Neural cell (in vitro differentiated cells): ENCODE results near the gene SPAG16. TPM values are rescaled to one million over a fixed set of nuclear protein-coding genes. Genes with fewer than 3 reads are reported as not detected.

Experiments used
- H2AFZ ChIP-seq: fragments of 200-600, 300-800 bp; sonication (generic), shearing (Covaris generic); 2 replicates; pipeline ENCODE4 v1.6.0; 2014; ENCODE audit warnings: low read depth, mild to moderate bottlenecking, antibody characterized with exemption, low read length, moderate library complexity
- H3F3A ChIP-seq: fragments of 200-600 bp; shearing (Covaris generic); 2 replicates; pipeline ENCODE4 v1.6.1; 2016; ENCODE audit warnings: mild to moderate bottlenecking, moderate library complexity, mixed read lengths, antibody characterized with exemption, low read length; ENCODE audit not compliant: insufficient read depth, poor library complexity, severe bottlenecking
- H3K27ac ChIP-seq: fragments of 200-600, 300-800 bp; sonication (generic), shearing (Covaris generic); 2 replicates; pipeline ENCODE4 v1.5.1; 2014; ENCODE audit warnings: mild to moderate bottlenecking, low read length, moderate library complexity
- H3K27me3 ChIP-seq: fragments of 300-800, 200-600 bp; sonication (generic), shearing (Covaris generic); 2 replicates; pipeline ENCODE4 v1.6.0; 2014; ENCODE audit warnings: mild to moderate bottlenecking, low read depth, low read length, moderate library complexity; ENCODE audit not compliant: insufficient read depth
- H3K36me3 ChIP-seq: fragments of 300-800, 200-600 bp; sonication (generic), shearing (Covaris generic); 2 replicates; pipeline ENCODE4 v1.5.1; 2014; ENCODE audit warnings: mild to moderate bottlenecking, antibody characterized with exemption, low read length, moderate library complexity; ENCODE audit not compliant: insufficient read depth
- H3K4me2 ChIP-seq: fragments of 300-800, 200-600 bp; sonication (generic), shearing (Covaris generic); 2 replicates; pipeline ENCODE4 v1.6.0; 2014; ENCODE audit warnings: mild to moderate bottlenecking, low read length
- H3K4me3 ChIP-seq: fragments of 300-800, 200-600 bp; sonication (generic), shearing (Covaris generic); 2 replicates; pipeline ENCODE4 v1.5.1; 2014; ENCODE audit warnings: mild to moderate bottlenecking, low read length, moderate library complexity
- H3K79me2 ChIP-seq: fragments of 200-600 bp; shearing (Covaris generic); replicated peaks from 2 replicates; pipeline ENCODE4 v1.6.0; 2014; ENCODE audit warnings: mild to moderate bottlenecking, low read length, moderate library complexity; ENCODE audit not compliant: insufficient read depth
- H3K9ac ChIP-seq: fragments of 300-800, 200-600 bp; sonication (generic), shearing (Covaris generic); 2 replicates; pipeline ENCODE4 v1.6.1; 2016; ENCODE audit warnings: mild to moderate bottlenecking, low read length, mixed read lengths
- H3K9me2 ChIP-seq: fragments of 200-600 bp; shearing (Covaris generic); 2 replicates; pipeline ENCODE4 v1.6.1; 2016; ENCODE audit warnings: mild to moderate bottlenecking, low read length, mixed read lengths; ENCODE audit not compliant: insufficient read depth
- H3K9me3 ChIP-seq: fragments of 200-600, 300-800 bp; sonication (generic), shearing (Covaris generic); 2 replicates; pipeline ENCODE4 v1.6.1; 2016; ENCODE audit warnings: mild to moderate bottlenecking, mixed run types, low read length, moderate library complexity, mixed read lengths
- H4K20me1 ChIP-seq: fragments of 200-600 bp; shearing (Covaris generic); 2 replicates; pipeline ENCODE4 v1.6.1; 2016; ENCODE audit warnings: mild to moderate bottlenecking, mixed run types; ENCODE audit not compliant: insufficient read depth
- EP300 ChIP-seq: fragments of 450-650 bp; conservative IDR thresholded peaks from 2 replicates; pipeline ENCODE4 v1.6.1; 2014; ENCODE audit warnings: antibody characterized with exemption, mild to moderate bottlenecking, moderate library complexity; ENCODE audit not compliant: poor library complexity, severe bottlenecking
- EZH2 ChIP-seq: fragments of 200-600, 300-800 bp; shearing (Covaris generic), sonication (generic); IDR thresholded peaks from 2 replicates; pipeline ENCODE4 v1.6.1; 2014; ENCODE audit warnings: antibody characterized with exemption, low read length, borderline replicate concordance, mild to moderate bottlenecking; ENCODE audit not compliant: insufficient read depth, poor library complexity, severe bottlenecking
- MXI1 ChIP-seq: fragments of 450-650 bp; conservative IDR thresholded peaks from 2 replicates; pipeline ENCODE4 v1.6.1; 2014; ENCODE audit warnings: antibody characterized with exemption, mild to moderate bottlenecking; ENCODE audit not compliant: poor library complexity, severe bottlenecking
- POLR2AphosphoS5 ChIP-seq: IDR thresholded peaks from 2 replicates; pipeline ENCODE4 v1.6.1; 2012
- RAD21 ChIP-seq: fragments of 450-650 bp; conservative IDR thresholded peaks from 2 replicates; pipeline ENCODE4 v1.6.1; 2014; ENCODE audit warnings: antibody characterized with exemption, mild to moderate bottlenecking, moderate library complexity
- SMC3 ChIP-seq: fragments of 450-650 bp; conservative IDR thresholded peaks from 2 replicates; pipeline ENCODE4 v1.6.1; 2014; ENCODE audit warnings: antibody characterized with exemption, mild to moderate bottlenecking, moderate library complexity; ENCODE audit not compliant: poor library complexity
- TAF1 ChIP-seq: IDR thresholded peaks from 2 replicates; pipeline ENCODE4 v1.6.1; 2012; ENCODE audit warnings: low read depth
- polyA plus RNA-seq: library from polyadenylated mRNA; depleted of rRNA; stranded (reverse); fragments of >200 nt; gene quantifications from 2 replicates; pipeline ENCODE4 v1.2.3, GENCODE V29; 2014
- TF ChIP-seq, protein P1 (sequence below): IDR thresholded peaks from 2 replicates; pipeline ENCODE4 v1.6.1; 2012; ENCODE audit warnings: borderline replicate concordance
- TF ChIP-seq, protein P2 (sequence below): fragments of 450-650 bp; IDR thresholded peaks from 2 replicates; pipeline ENCODE4 v1.5.1; 2014; ENCODE audit warnings: antibody characterized with exemption, mild to moderate bottlenecking, moderate library complexity; ENCODE audit not compliant: poor library complexity, severe bottlenecking

SPAG16 gene
- polyA plus RNA-seq, 1 donor from 2014 or later: 75.4 TPM

DNA sequence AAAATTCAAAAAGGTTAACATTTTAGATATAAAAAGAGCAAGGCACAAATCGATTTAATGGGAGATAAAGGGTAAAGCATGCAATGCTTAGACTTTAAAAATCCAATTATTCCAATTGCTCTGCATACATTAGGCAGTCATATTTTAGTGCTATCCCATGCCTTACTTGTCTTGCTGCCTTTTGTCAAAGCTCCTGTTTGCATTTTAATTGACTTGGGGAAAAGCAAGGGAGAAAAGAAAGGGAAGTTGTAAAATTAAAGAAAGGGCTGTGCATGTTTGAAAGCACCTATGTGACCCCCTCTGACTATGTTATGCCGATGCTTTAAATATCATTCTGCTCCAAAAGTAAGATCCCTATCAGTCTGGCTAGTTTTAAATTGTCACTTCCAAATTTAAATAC is 932.9 kb downstream of the SPAG16 start:
- TF ChIP-seq MXI1 (no peak), TAF1 (no peak), EZH2 (no peak), SMC3 (no peak), RAD21 (no peak), POLR2AphosphoS5 (no peak), EP300 (no peak)
- TF ChIP-seq, protein P1, sequence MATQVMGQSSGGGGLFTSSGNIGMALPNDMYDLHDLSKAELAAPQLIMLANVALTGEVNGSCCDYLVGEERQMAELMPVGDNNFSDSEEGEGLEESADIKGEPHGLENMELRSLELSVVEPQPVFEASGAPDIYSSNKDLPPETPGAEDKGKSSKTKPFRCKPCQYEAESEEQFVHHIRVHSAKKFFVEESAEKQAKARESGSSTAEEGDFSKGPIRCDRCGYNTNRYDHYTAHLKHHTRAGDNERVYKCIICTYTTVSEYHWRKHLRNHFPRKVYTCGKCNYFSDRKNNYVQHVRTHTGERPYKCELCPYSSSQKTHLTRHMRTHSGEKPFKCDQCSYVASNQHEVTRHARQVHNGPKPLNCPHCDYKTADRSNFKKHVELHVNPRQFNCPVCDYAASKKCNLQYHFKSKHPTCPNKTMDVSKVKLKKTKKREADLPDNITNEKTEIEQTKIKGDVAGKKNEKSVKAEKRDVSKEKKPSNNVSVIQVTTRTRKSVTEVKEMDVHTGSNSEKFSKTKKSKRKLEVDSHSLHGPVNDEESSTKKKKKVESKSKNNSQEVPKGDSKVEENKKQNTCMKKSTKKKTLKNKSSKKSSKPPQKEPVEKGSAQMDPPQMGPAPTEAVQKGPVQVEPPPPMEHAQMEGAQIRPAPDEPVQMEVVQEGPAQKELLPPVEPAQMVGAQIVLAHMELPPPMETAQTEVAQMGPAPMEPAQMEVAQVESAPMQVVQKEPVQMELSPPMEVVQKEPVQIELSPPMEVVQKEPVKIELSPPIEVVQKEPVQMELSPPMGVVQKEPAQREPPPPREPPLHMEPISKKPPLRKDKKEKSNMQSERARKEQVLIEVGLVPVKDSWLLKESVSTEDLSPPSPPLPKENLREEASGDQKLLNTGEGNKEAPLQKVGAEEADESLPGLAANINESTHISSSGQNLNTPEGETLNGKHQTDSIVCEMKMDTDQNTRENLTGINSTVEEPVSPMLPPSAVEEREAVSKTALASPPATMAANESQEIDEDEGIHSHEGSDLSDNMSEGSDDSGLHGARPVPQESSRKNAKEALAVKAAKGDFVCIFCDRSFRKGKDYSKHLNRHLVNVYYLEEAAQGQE: no peak
- TF ChIP-seq, protein P2, sequence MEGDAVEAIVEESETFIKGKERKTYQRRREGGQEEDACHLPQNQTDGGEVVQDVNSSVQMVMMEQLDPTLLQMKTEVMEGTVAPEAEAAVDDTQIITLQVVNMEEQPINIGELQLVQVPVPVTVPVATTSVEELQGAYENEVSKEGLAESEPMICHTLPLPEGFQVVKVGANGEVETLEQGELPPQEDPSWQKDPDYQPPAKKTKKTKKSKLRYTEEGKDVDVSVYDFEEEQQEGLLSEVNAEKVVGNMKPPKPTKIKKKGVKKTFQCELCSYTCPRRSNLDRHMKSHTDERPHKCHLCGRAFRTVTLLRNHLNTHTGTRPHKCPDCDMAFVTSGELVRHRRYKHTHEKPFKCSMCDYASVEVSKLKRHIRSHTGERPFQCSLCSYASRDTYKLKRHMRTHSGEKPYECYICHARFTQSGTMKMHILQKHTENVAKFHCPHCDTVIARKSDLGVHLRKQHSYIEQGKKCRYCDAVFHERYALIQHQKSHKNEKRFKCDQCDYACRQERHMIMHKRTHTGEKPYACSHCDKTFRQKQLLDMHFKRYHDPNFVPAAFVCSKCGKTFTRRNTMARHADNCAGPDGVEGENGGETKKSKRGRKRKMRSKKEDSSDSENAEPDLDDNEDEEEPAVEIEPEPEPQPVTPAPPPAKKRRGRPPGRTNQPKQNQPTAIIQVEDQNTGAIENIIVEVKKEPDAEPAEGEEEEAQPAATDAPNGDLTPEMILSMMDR: no peak

DNA sequence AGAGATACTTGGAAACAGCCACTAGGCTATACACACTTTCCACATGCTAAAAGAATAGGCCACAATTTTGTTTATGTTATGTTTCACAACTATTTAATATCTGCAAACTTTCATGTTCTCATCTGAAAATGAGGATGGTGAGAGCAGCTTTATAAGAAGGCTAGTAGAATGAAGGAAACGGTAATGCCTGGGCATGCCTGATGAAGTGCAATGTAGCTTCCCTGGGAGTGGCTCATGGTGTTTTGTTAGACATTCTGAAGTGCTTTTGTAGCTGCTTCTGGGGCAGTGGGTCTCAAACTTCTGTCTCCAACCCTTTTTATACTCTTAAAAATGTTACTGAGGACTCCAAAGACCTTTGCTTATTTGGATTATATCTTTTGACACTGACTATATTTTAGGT is 933.3 kb downstream of the SPAG16 start:
- no peak overlapping the region for H3K4me2 ChIP-seq
- H4K20me1 ChIP-seq: no peaks in the 10 kb centered on the region
- no peaks in the 10 kb centered on the region for H3K79me2 ChIP-seq
- no peak overlapping the region for H3K9ac ChIP-seq
- no peaks in the 10 kb centered on the region for H3K27me3 ChIP-seq
- no peak overlapping the region for H3K27ac ChIP-seq
- H2AFZ ChIP-seq: no peak overlapping the region
- H3K36me3 ChIP-seq: no peaks in the 10 kb centered on the region
- no peak for TF ChIP-seq SMC3
- TF ChIP-seq, protein P2: no peak
- TF ChIP-seq EZH2: no peak
- TF ChIP-seq TAF1: no peak
- TF ChIP-seq RAD21: no peak
- TF ChIP-seq, protein P1: no peak
- TF ChIP-seq EP300: no peak
- TF ChIP-seq MXI1: no peak
- no peak for TF ChIP-seq POLR2AphosphoS5
- no peak overlapping the region for H3K4me3 ChIP-seq
- no peaks in the 10 kb centered on the region for H3K9me2 ChIP-seq
- no peaks in the 10 kb centered on the region for H3F3A ChIP-seq
- H3K9me3 ChIP-seq: no peaks in the 10 kb centered on the region

More for the DNA sequence above, 932.9 kb downstream of the SPAG16 start:
- no peaks in the 10 kb centered on the region for H3K9me3 ChIP-seq
- H4K20me1 ChIP-seq: no peaks in the 10 kb centered on the region
- no peak overlapping the region for H3K4me3 ChIP-seq
- H3K9me2 ChIP-seq: no peaks in the 10 kb centered on the region
- H3K36me3 ChIP-seq: no peaks in the 10 kb centered on the region
- no peak overlapping the region for H3K9ac ChIP-seq
- no peak overlapping the region for H3K27ac ChIP-seq
- H3K79me2 ChIP-seq: no peaks in the 10 kb centered on the region
- no peaks in the 10 kb centered on the region for H3F3A ChIP-seq
- H3K4me2 ChIP-seq: no peak overlapping the region
- no peaks in the 10 kb centered on the region for H3K27me3 ChIP-seq
- no peak overlapping the region for H2AFZ ChIP-seq
